Gastrocnemius medialis (tissue), 4 donors: Measurements from ENCODE around the gene GULP1.

ENCODE experiments used
- CTCF ChIP-seq, 5 experiments: fragments of 450-650 bp in 3 of 5; fragments of 200-600 bp in 2 of 5; sonication (generic) in 2 of 5; IDR thresholded peaks in 4 of 5; conservative IDR thresholded peaks in 1 of 5; 1 replicate in 4 of 5; 2 replicates in 1 of 5; pipeline ENCODE4 v1.5.1; 2016 to 2019; ENCODE audit warnings: antibody characterized with exemption in 5 of 5, mild to moderate bottlenecking in 3 of 5, moderate library complexity in 3 of 5
- POLR2A ChIP-seq, 2 donors: fragments of 450-650 bp; IDR thresholded peaks; one replicate each; pipeline ENCODE4 v1.6.1; 2017; ENCODE audit warnings: antibody characterized with exemption in 2 of 2, mild to moderate bottlenecking in 2 of 2, moderate library complexity in 2 of 2

- TF ChIP-seq CTCF (IDR thresholded peaks at IDR 0.05 in 4 of 5, conservative IDR thresholded peaks at IDR 0.05 in 1 of 5) (no peak), POLR2A (IDR thresholded peaks at IDR 0.05) (no peak)
Observed at GRCh38 chr2:188410504-188411235, 119.0 kb downstream of the GULP1 start.
